B cell (primary cell): ENCODE results near the gene CCDC30.

ENCODE experiments used
- EZH2 ChIP-seq: IDR thresholded peaks from 2 replicates; pipeline ENCODE4 v1.6.1; 2012; ENCODE audit warnings: borderline replicate concordance, low read depth, mild to moderate bottlenecking, moderate library complexity, low read length; ENCODE audit not compliant: insufficient read depth, poor library complexity, severe bottlenecking
- TF ChIP-seq, protein P1 (sequence below): fragments of 200-600 bp; IDR thresholded peaks from one replicate; pipeline ENCODE4 v1.8.0; 2022; ENCODE audit warnings: antibody characterized with exemption, mild to moderate bottlenecking

GRCh38 chr1:42418516-42418915 is 44.6 kb upstream of the CCDC30 start:
- TF ChIP-seq, protein P1, sequence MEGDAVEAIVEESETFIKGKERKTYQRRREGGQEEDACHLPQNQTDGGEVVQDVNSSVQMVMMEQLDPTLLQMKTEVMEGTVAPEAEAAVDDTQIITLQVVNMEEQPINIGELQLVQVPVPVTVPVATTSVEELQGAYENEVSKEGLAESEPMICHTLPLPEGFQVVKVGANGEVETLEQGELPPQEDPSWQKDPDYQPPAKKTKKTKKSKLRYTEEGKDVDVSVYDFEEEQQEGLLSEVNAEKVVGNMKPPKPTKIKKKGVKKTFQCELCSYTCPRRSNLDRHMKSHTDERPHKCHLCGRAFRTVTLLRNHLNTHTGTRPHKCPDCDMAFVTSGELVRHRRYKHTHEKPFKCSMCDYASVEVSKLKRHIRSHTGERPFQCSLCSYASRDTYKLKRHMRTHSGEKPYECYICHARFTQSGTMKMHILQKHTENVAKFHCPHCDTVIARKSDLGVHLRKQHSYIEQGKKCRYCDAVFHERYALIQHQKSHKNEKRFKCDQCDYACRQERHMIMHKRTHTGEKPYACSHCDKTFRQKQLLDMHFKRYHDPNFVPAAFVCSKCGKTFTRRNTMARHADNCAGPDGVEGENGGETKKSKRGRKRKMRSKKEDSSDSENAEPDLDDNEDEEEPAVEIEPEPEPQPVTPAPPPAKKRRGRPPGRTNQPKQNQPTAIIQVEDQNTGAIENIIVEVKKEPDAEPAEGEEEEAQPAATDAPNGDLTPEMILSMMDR = no peak
- TF ChIP-seq EZH2 = no peak
